Activated T-cell treated with anti-CD3 and anti-CD28 coated beads for 4 hours (primary cell): ENCODE results near the gene ANXA8.
"Not testable (repeated sequence)": the region's sequence is repeated elsewhere in the genome, so short reads cannot be mapped to it uniquely, and the experiment has no call there.

Experiments
- DNase-seq: peaks from one replicate; pipeline ENCODE4 v3.0.0-alpha.2; 2020

ANXA8 gene

GRCh38 chr10:47483923-47484322 is at the start of gene ANXA8:
Gene ANXA8, minus strand, starts transcription at chr10:47484115. Its CDS starts 182 bp downstream, at chr10:47483933.
- DNase-seq: not testable (repeated sequence)

GRCh38 chr10:47523475-47523874 is 39.6 kb upstream of the ANXA8 start, which contains the start of gene AGAP9:
Gene AGAP9, minus strand, starts transcription at chr10:47523638. Its CDS starts 112 bp downstream, at chr10:47523526.
- not testable (repeated sequence) for DNase-seq

GRCh38 chr10:47502313-47502712 is 18.4 kb upstream of the ANXA8 start:
- DNase-seq: not testable (repeated sequence)

GRCh38 chr10:47494226-47494625 is 10.3 kb upstream of the ANXA8 start:
- DNase-seq: not testable (repeated sequence)

GRCh38 chr10:47491600-47491999 is 7.7 kb upstream of the ANXA8 start, which contains the start of gene FAM25G:
Gene FAM25G, minus strand, starts transcription at chr10:47491700. Its CDS starts 26 bp downstream, at chr10:47491674.
- not testable (repeated sequence) for DNase-seq

GRCh38 chr10:47489630-47490029 is 5.7 kb upstream of the ANXA8 start:
- not testable (repeated sequence) for DNase-seq

GRCh38 chr10:47485943-47486342 is 2.0 kb upstream of the ANXA8 start:
- not testable (repeated sequence) for DNase-seq

GRCh38 chr10:47484786-47485185 is 871 bp upstream of the ANXA8 start:
- not testable (repeated sequence) for DNase-seq

- not testable (repeated sequence) for DNase-seq
These were observed 1.5 kb downstream of the ANXA8 start for GRCh38 chr10:47482367-47482766.

- DNase-seq: not testable (repeated sequence)
These were observed 2.1 kb downstream of the ANXA8 start for GRCh38 chr10:47481768-47482181.

- DNase-seq: not testable (repeated sequence)
These were observed 2.6 kb downstream of the ANXA8 start for GRCh38 chr10:47481182-47481766.

GRCh38 chr10:47480133-47480532 is 3.8 kb downstream of the ANXA8 start:
- not testable (repeated sequence) for DNase-seq

- not testable (repeated sequence) for DNase-seq
These were observed 5.8 kb downstream of the ANXA8 start for GRCh38 chr10:47478114-47478513.

GRCh38 chr10:47477078-47477477 is 6.8 kb downstream of the ANXA8 start:
- DNase-seq: not testable (repeated sequence)

GRCh38 chr10:47475101-47475500 is 8.8 kb downstream of the ANXA8 start:
- not testable (repeated sequence) for DNase-seq

- DNase-seq: not testable (repeated sequence)
These were observed 10.4 kb downstream of the ANXA8 start for GRCh38 chr10:47473516-47473915.

- DNase-seq: not testable (repeated sequence)
These were observed 11.3 kb downstream of the ANXA8 start for GRCh38 chr10:47472647-47473046.

GRCh38 chr10:47472072-47472471 is 11.8 kb downstream of the ANXA8 start:
- not testable (repeated sequence) for DNase-seq

- DNase-seq: not testable (repeated sequence)
These were observed 15.0 kb downstream of the ANXA8 start for GRCh38 chr10:47468731-47469528.

- not testable (repeated sequence) for DNase-seq
These were observed 16.0 kb downstream of the ANXA8 start for GRCh38 chr10:47467957-47468356.

- DNase-seq: not testable (repeated sequence)
These were observed 16.5 kb downstream of the ANXA8 start for GRCh38 chr10:47467458-47467857.

- DNase-seq: not testable (repeated sequence)
These were observed 18.5 kb downstream of the ANXA8 start for GRCh38 chr10:47465216-47465917.
